SK-N-SH treated with all-trans-retinoic acid at 6 μM for 48 hours (cell line): ENCODE data around the gene EIF2S1.

Experiments used
- ATAC-seq: fragments of 200-7000 bp; cut with Tn5 transposase; 3 replicates; pipeline ENCODE4 v1.9.1; 2020; ENCODE audit warnings: mild to moderate bottlenecking, moderate library complexity
- ARNTL ChIP-seq: fragments of 450-650 bp; formaldehyde crosslinking; IDR thresholded peaks from 2 replicates; pipeline ENCODE4 v1.5.0; 2020; ENCODE audit warnings: low read depth, mild to moderate bottlenecking, moderate library complexity, borderline replicate concordance
- BACH2 ChIP-seq: fragments of 250-450 bp; sonication (Bioruptor Pico); IDR thresholded peaks from 2 replicates; pipeline ENCODE4 v1.9.0; 2021; ENCODE audit warnings: mild to moderate bottlenecking, borderline replicate concordance
- CREB5 ChIP-seq: fragments of 250-450 bp; sonication (Bioruptor Pico); IDR thresholded peaks from 2 replicates; pipeline ENCODE4 v1.5.1; 2020; ENCODE audit warnings: low read depth, mild to moderate bottlenecking, moderate library complexity
- CSDC2 ChIP-seq: fragments of 250-450 bp; sonication (Bioruptor Pico); IDR thresholded peaks from 2 replicates; pipeline ENCODE4 v1.5.0; 2020; ENCODE audit warnings: mild to moderate bottlenecking, moderate library complexity
- CSRNP3 ChIP-seq: fragments of 250-450 bp; sonication (Bioruptor Pico); IDR thresholded peaks from 2 replicates; pipeline ENCODE4 v1.5.1; 2021; ENCODE audit warnings: mild to moderate bottlenecking, moderate library complexity
- ESRRG ChIP-seq: fragments of 250-450 bp; sonication (Bioruptor Pico); IDR thresholded peaks from 2 replicates; pipeline ENCODE4 v1.6.1; 2021; ENCODE audit warnings: mild to moderate bottlenecking
- GLIS3 ChIP-seq: fragments of 250-450 bp; sonication (Bioruptor Pico); IDR thresholded peaks from 2 replicates; pipeline ENCODE4 v1.5.0; 2020; ENCODE audit warnings: mild to moderate bottlenecking, moderate library complexity
- ISL1 ChIP-seq: fragments of 250-450 bp; sonication (Bioruptor Pico); IDR thresholded peaks from 2 replicates; pipeline ENCODE4 v2.1.2; 2022; ENCODE audit warnings: mild to moderate bottlenecking, moderate library complexity
- OSR1 ChIP-seq: fragments of 250-450 bp; sonication (Bioruptor Pico); IDR thresholded peaks from 2 replicates; pipeline ENCODE4 v1.8.0; 2022; ENCODE audit warnings: moderate library complexity, mild to moderate bottlenecking, inconsistent platforms
- PATZ1 ChIP-seq: fragments of 250-450 bp; sonication (Bioruptor Pico); IDR thresholded peaks from 2 replicates; pipeline ENCODE4 v1.8.0; 2020; ENCODE audit warnings: mild to moderate bottlenecking, moderate library complexity, borderline replicate concordance
- PPARA ChIP-seq: fragments of 250-450 bp; sonication (Bioruptor Pico); IDR thresholded peaks from 2 replicates; pipeline ENCODE4 v1.5.0; 2020; ENCODE audit warnings: mild to moderate bottlenecking, borderline replicate concordance
- RARB ChIP-seq: fragments of 250-450 bp; sonication (Bioruptor Pico); IDR thresholded peaks from 2 replicates; pipeline ENCODE4 v1.8.0; 2021; ENCODE audit warnings: mild to moderate bottlenecking, moderate library complexity
- SNAI2 ChIP-seq: fragments of 250-450 bp; sonication (Bioruptor Pico); IDR thresholded peaks from 2 replicates; pipeline ENCODE4 v1.5.0; 2020; ENCODE audit warnings: mild to moderate bottlenecking, moderate library complexity
- TCF4 ChIP-seq: fragments of 250-450 bp; sonication (Bioruptor Pico); IDR thresholded peaks from 2 replicates; pipeline ENCODE4 v1.8.0; 2021; ENCODE audit warnings: mild to moderate bottlenecking, moderate library complexity, borderline replicate concordance
- TOX ChIP-seq: fragments of 250-450 bp; sonication (Bioruptor Pico); IDR thresholded peaks from 2 replicates; pipeline ENCODE4 v1.8.0; 2021; ENCODE audit warnings: mild to moderate bottlenecking, moderate library complexity, borderline replicate concordance
- TSHZ2 ChIP-seq: fragments of 250-450 bp; sonication (Bioruptor Pico); IDR thresholded peaks from 2 replicates; pipeline ENCODE4 v1.5.0; 2020; ENCODE audit warnings: mild to moderate bottlenecking, moderate library complexity
- ZC3H10 ChIP-seq: fragments of 250-450 bp; sonication (Bioruptor Pico); IDR thresholded peaks from 2 replicates; pipeline ENCODE4 v1.5.1; 2021; ENCODE audit warnings: mild to moderate bottlenecking, moderate library complexity
- ZFP3 ChIP-seq: fragments of 250-450 bp; sonication (Bioruptor Pico); IDR thresholded peaks from 2 replicates; pipeline ENCODE4 v1.5.0; 2020; ENCODE audit warnings: mild to moderate bottlenecking, moderate library complexity
- ZFP30 ChIP-seq: fragments of 450-650 bp; formaldehyde crosslinking; IDR thresholded peaks from 2 replicates; pipeline ENCODE4 v1.5.0; 2022; ENCODE audit warnings: mild to moderate bottlenecking, moderate library complexity
- ZNF565 ChIP-seq: fragments of 450-650 bp; formaldehyde crosslinking; conservative IDR thresholded peaks from 2 replicates; pipeline ENCODE4 v1.5.0; 2020; ENCODE audit warnings: low read depth, mild to moderate bottlenecking, moderate library complexity
- ZNF70 ChIP-seq: fragments of 450-650 bp; formaldehyde crosslinking; IDR thresholded peaks from 2 replicates; pipeline ENCODE4 v1.5.0; 2020; ENCODE audit warnings: mild to moderate bottlenecking, moderate library complexity
- ZNF8 ChIP-seq: fragments of 450-650 bp; formaldehyde crosslinking; IDR thresholded peaks from 2 replicates; pipeline ENCODE4 v1.5.0; 2020; ENCODE audit warnings: mild to moderate bottlenecking, moderate library complexity
- TF ChIP-seq, protein P1 (sequence below): fragments of 250-450 bp; sonication (Bioruptor Pico); IDR thresholded peaks from 2 replicates; pipeline ENCODE4 v1.8.0; 2021; ENCODE audit warnings: low read depth, mild to moderate bottlenecking, moderate library complexity, borderline replicate concordance

Gene EIF2S1

GRCh38 chr14:67385618-67386017, 25.5 kb downstream of the EIF2S1 start:
- TF ChIP-seq GLIS3 (CRISPR knock-in tag) = no peak
- TF ChIP-seq, protein P1, sequence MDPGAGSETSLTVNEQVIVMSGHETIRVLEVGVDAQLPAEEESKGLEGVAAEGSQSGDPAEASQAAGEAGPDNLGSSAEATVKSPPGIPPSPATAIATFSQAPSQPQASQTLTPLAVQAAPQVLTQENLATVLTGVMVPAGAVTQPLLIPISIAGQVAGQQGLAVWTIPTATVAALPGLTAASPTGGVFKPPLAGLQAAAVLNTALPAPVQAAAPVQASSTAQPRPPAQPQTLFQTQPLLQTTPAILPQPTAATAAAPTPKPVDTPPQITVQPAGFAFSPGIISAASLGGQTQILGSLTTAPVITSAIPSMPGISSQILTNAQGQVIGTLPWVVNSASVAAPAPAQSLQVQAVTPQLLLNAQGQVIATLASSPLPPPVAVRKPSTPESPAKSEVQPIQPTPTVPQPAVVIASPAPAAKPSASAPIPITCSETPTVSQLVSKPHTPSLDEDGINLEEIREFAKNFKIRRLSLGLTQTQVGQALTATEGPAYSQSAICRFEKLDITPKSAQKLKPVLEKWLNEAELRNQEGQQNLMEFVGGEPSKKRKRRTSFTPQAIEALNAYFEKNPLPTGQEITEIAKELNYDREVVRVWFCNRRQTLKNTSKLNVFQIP (CRISPR knock-in tag) = no peak
- no peak for TF ChIP-seq CSRNP3 (CRISPR knock-in tag)
- TF ChIP-seq ESRRG (CRISPR knock-in tag) = no peak
- TF ChIP-seq SNAI2 = no peak
- no peak for TF ChIP-seq ZNF565 (CRISPR knock-in tag)
- no peak for TF ChIP-seq TOX (CRISPR knock-in tag)
- TF ChIP-seq ZFP3 (CRISPR knock-in tag) = no peak
- no peak for TF ChIP-seq ZFP30
- no peak for TF ChIP-seq BACH2 (CRISPR knock-in tag)
- TF ChIP-seq ZC3H10 (CRISPR knock-in tag) = no peak
- TF ChIP-seq ARNTL = no peak
- no peak for TF ChIP-seq ZNF8 (CRISPR knock-in tag)
- no peak for TF ChIP-seq CSDC2 (CRISPR knock-in tag)
- no peak for TF ChIP-seq RARB (CRISPR knock-in tag)
- TF ChIP-seq ISL1 (CRISPR knock-in tag) = no peak
- TF ChIP-seq OSR1 = no peak
- no peak for TF ChIP-seq PPARA (CRISPR knock-in tag)
- no peak for TF ChIP-seq ZNF70 (CRISPR knock-in tag)
- TF ChIP-seq, all 23 proteins: peak for 0
- no peak for ATAC-seq

DNA sequence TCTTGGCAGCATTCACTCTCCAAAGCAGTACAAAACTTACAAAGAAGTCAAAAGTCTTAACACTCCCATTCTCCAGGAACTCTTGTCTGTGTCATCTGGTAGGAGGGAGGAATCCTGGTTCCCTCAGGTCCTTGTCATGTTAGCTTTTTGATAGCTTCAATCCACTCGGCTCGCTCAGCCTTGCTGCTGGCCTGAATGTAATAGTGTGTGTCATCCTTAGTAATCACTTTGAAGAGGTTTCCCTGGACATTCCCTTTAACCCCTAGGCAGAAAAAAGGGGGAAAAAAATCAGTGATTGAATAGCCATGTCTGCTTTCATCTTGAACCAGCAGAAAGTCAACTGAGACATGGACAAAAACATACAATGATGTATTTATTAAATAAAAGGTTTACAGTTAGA, 27.1 kb downstream of the EIF2S1 start:
- no peak for TF ChIP-seq CSRNP3 (CRISPR knock-in tag)
- no peak for TF ChIP-seq ESRRG (CRISPR knock-in tag)
- ATAC-seq = no peak

DNA sequence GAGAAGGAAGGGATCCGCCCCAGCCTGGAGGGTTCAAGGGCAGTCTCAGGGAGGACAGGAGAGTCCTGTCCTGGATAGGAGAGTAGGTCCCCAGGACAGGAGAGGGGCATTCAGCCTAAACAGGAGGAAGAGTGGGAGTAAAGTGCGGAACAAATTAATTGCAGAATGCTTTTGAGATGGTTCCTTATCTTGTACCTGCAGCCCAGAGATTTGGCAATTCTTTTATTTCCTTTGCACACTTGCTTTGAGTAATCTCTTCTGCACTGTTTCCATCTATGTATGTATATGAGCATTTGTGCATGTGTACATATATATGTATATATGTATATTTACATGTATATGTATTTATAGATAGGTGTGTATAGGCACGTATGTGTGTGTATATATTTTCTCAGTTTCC, 29.1 kb downstream of the EIF2S1 start:
- TF ChIP-seq ZNF565 (CRISPR knock-in tag) = no peak
- ATAC-seq = no peak

GRCh38 chr14:67389811-67390534, 29.8 kb downstream of the EIF2S1 start:
- TF ChIP-seq CSDC2 (CRISPR knock-in tag) (no peak), TCF4 (no peak), TSHZ2 (no peak), ARNTL (no peak), BACH2 (CRISPR knock-in tag) (no peak), TOX (CRISPR knock-in tag) (no peak), PATZ1 (CRISPR knock-in tag) (no peak), ZNF565 (CRISPR knock-in tag) (no peak), CREB5 (CRISPR knock-in tag) (no peak), ESRRG (CRISPR knock-in tag) (no peak), RARB (CRISPR knock-in tag) (no peak), ZC3H10 (CRISPR knock-in tag) (no peak), OSR1 (no peak), GLIS3 (CRISPR knock-in tag) (no peak), ISL1 (CRISPR knock-in tag) (no peak)
- TF ChIP-seq, protein P1 (CRISPR knock-in tag) = no peak
- TF ChIP-seq, all 23 proteins: peak for 0
- no peak for ATAC-seq
